D721Med (cell line): Measurements from ENCODE around the gene PCDHGB1.
"Not testable (repeated sequence)": the region's sequence is repeated elsewhere in the genome, so short reads cannot be mapped to it uniquely, and the experiment has no call there.

Experiments
- DNase-seq: peaks from one replicate; pipeline ENCODE4 v3.0.0; 2011; ENCODE audit warnings: low spot score; ENCODE audit not compliant: insufficient read length
- FAIRE-seq: peaks from 2 replicates; lab custom pipeline; 2011; peaks lifted over from hg19 to GRCh38; lab: Jason Lieb, UNC
- CTCF ChIP-seq: IDR thresholded peaks from 2 replicates; pipeline ENCODE4 v1.5.1; 2012; ENCODE audit warnings: mild to moderate bottlenecking, control low read depth; ENCODE audit not compliant: insufficient read depth; ENCODE audit errors: missing control alignments

The PCDHGB1 gene

GRCh38 chr5:141320225-141321169, 29.4 kb upstream of the PCDHGB1 start, which contains the start of gene TAF7:
Gene TAF7, minus strand, starts transcription at chr5:141320784. Its CDS starts 740 bp downstream, at chr5:141320044.
- TF ChIP-seq CTCF = peak; percentile 86
- FAIRE-seq (no peak), DNase-seq (no peak)

- no peak for TF ChIP-seq CTCF
- no peak for FAIRE-seq
Observed at GRCh38 chr5:141322261-141322660, 27.6 kb upstream of the PCDHGB1 start.

GRCh38 chr5:141326088-141326854, 23.6 kb upstream of the PCDHGB1 start:
- no peak for DNase-seq
- TF ChIP-seq CTCF = no peak
- no peak for FAIRE-seq

More at GRCh38 chr5:141322261-141322660, 27.6 kb upstream of the PCDHGB1 start:
- DNase-seq = no peak

- FAIRE-seq (no peak), DNase-seq (no peak)
- TF ChIP-seq CTCF = no peak
Observed at GRCh38 chr5:141328231-141328630, 21.7 kb upstream of the PCDHGB1 start.

- FAIRE-seq (no peak), DNase-seq (no peak)
- TF ChIP-seq CTCF = peak; percentile 29
Observed at GRCh38 chr5:141330299-141331080, 19.4 kb upstream of the PCDHGB1 start, which contains the start of gene PCDHGA1. Gene PCDHGA1, plus strand, starts transcription at chr5:141330514.

- FAIRE-seq, DNase-seq: not testable (repeated sequence)
Observed at GRCh38 chr5:141332571-141332970, 17.3 kb upstream of the PCDHGB1 start.
